CD14-positive monocyte (primary cell): ENCODE results near the gene FER1L5. TPM values are rescaled to one million over a fixed set of nuclear protein-coding genes. Genes with fewer than 3 reads are reported as not detected.

ENCODE experiments used
- DNase-seq, 3 donors: peaks; one replicate each; pipeline ENCODE4 v3.0.0-alpha.2; 2011 to 2022
- H2AFZ ChIP-seq: 2 replicates; pipeline ENCODE4 v1.6.0; 2012; ENCODE audit warnings: mild to moderate bottlenecking, low read depth, low read length, inconsistent platforms; ENCODE audit not compliant: insufficient read depth, poor library complexity, severe bottlenecking
- H3K27ac ChIP-seq, 2 donors: 1 replicate in 1 of 2; 2 replicates in 1 of 2; pipeline ENCODE4 v1.5.1; 2012 to 2013; ENCODE audit warnings: low read length in 2 of 2, control low read depth in 1 of 2, inconsistent platforms in 1 of 2, low read depth in 1 of 2, mild to moderate bottlenecking in 1 of 2
- H3K27me3 ChIP-seq, 2 donors: one replicate each; pipeline versions ENCODE4 v1.6.0 to v1.6.1; 2011 to 2013; ENCODE audit warnings: low read length in 2 of 2; ENCODE audit not compliant: control insufficient read depth in 2 of 2, insufficient read depth in 2 of 2
- H3K36me3 ChIP-seq, 2 donors: replicated peaks in 1 of 2; 1 replicate in 1 of 2; 2 replicates in 1 of 2; pipeline versions ENCODE4 v1.5.1 to v1.6.1; 2012 to 2013; ENCODE audit warnings: low read length in 2 of 2, control low read depth in 1 of 2, inconsistent platforms in 1 of 2, mild to moderate bottlenecking in 1 of 2; ENCODE audit not compliant: insufficient read depth in 2 of 2, control insufficient read depth in 1 of 2
- H3K4me1 ChIP-seq, 2 donors: 1 replicate in 1 of 2; 2 replicates in 1 of 2; pipeline versions ENCODE4 v1.5.1 to v1.6.1; 2012 to 2013; ENCODE audit warnings: low read length in 2 of 2, control low read depth in 1 of 2, inconsistent platforms in 1 of 2, mild to moderate bottlenecking in 1 of 2, moderate library complexity in 1 of 2; ENCODE audit not compliant: insufficient read depth in 2 of 2, control insufficient read depth in 1 of 2
- H3K4me2 ChIP-seq: replicated peaks from 2 replicates; pipeline ENCODE3; 2012; ENCODE audit warnings: low read length, moderate library complexity, mild to moderate bottlenecking; ENCODE audit not compliant: poor library complexity, severe bottlenecking; ENCODE audit errors: extremely low read depth
- H3K4me3 ChIP-seq, 3 experiments: fragments of 200-600 bp in 1 of 3; sonication (generic) in 1 of 3; replicated peaks in 1 of 3; 1 replicate in 2 of 3; 2 replicates in 1 of 3; pipeline ENCODE4 v1.5.1; 2011 to 2013; ENCODE audit warnings: low read length in 3 of 3, mild to moderate bottlenecking in 3 of 3, control low read depth in 2 of 3, low read depth in 2 of 3, inconsistent platforms in 1 of 3, moderate library complexity in 1 of 3
- H3K79me2 ChIP-seq: 2 replicates; pipeline ENCODE4 v1.6.0; 2012; ENCODE audit warnings: mild to moderate bottlenecking, control low read depth, inconsistent platforms, low read length, moderate library complexity; ENCODE audit not compliant: insufficient read depth
- H3K9ac ChIP-seq: 2 replicates; pipeline ENCODE4 v1.6.0; 2017; ENCODE audit warnings: low read length, mild to moderate bottlenecking; ENCODE audit not compliant: insufficient read depth, poor library complexity, severe bottlenecking
- H3K9me3 ChIP-seq, 2 donors: replicated peaks in 1 of 2; 1 replicate in 1 of 2; 2 replicates in 1 of 2; pipeline versions ENCODE4 v1.5.1 to v1.6.1; 2012 to 2013; ENCODE audit warnings: low read length in 2 of 2, control low read depth in 1 of 2; ENCODE audit not compliant: control insufficient read depth in 1 of 2, insufficient read depth in 1 of 2
- H4K20me1 ChIP-seq: 2 replicates; pipeline ENCODE4 v1.6.0; 2012; ENCODE audit warnings: mild to moderate bottlenecking, low read length, control low read depth, moderate library complexity; ENCODE audit not compliant: insufficient read depth
- H3K27ac Mint-ChIP-seq, 7 donors: one replicate each; pipeline ENCODE4 v1.8.0; 2020; ENCODE audit warnings: mild to moderate bottlenecking in 7 of 7, mixed read lengths in 7 of 7, moderate library complexity in 6 of 7, inconsistent platforms in 2 of 7
- H3K27me3 Mint-ChIP-seq, 3 donors: one replicate each; pipeline ENCODE4 v1.8.0; 2021 to 2022; ENCODE audit warnings: low read depth in 3 of 3, mild to moderate bottlenecking in 3 of 3, mixed read lengths in 3 of 3, moderate library complexity in 3 of 3, inconsistent platforms in 1 of 3
- H3K36me3 Mint-ChIP-seq, 2 donors: one replicate each; pipeline ENCODE4 v1.8.0; 2020; ENCODE audit warnings: mixed read lengths in 2 of 2, inconsistent platforms in 1 of 2, mild to moderate bottlenecking in 1 of 2
- H3K4me1 Mint-ChIP-seq: one replicate; pipeline ENCODE4 v1.8.0; 2020; ENCODE audit warnings: mild to moderate bottlenecking, mixed read lengths
- H3K4me3 Mint-ChIP-seq, 2 donors: one replicate each; pipeline ENCODE4 v1.8.0; 2020; ENCODE audit warnings: mild to moderate bottlenecking in 2 of 2, mixed read lengths in 2 of 2, moderate library complexity in 1 of 2
- H3K9me3 Mint-ChIP-seq, 7 donors: one replicate each; pipeline ENCODE4 v1.8.0; 2020 to 2022; ENCODE audit warnings: mixed read lengths in 7 of 7, mild to moderate bottlenecking in 6 of 7, moderate library complexity in 6 of 7, inconsistent platforms in 2 of 7
- CTCF ChIP-seq: fragments of 200-600 bp; IDR thresholded peaks from one replicate; pipeline ENCODE4 v1.8.0; 2022; ENCODE audit warnings: antibody characterized with exemption, mild to moderate bottlenecking
- whole genome bisulfite sequencing: methylation state at CpG from one replicate; pipeline ENCODE4 v1.1.5; 2013; ENCODE audit warnings: missing lambda C conversion rate; ENCODE audit not compliant: insufficient coverage; 5-methylcytosine and 5-hydroxymethylcytosine counted together
- intact Hi-C, 2 donors: fragments of 100-400 bp; cut with micrococcal nuclease; formaldehyde crosslinking; loops; one replicate each; pipeline versions ENCODE4 v1.15.0 to v1.15.1; 2023
- polyA plus RNA-seq, 3 donors: library from polyadenylated mRNA; depleted of rRNA in 1 of 3; unstranded in 2 of 3; stranded (reverse) in 1 of 3; fragments of 300-500 nt in 2 of 3; fragments of >200 nt in 1 of 3; fragmentation: Illumina TruSeq in 2 of 3; gene quantifications; 1 replicate in 2 of 3; 2 replicates in 1 of 3; pipeline ENCODE4 v1.2.3, GENCODE V29; 2012 to 2021

Gene FER1L5
- polyA plus RNA-seq, 3 donors, result not detected

GRCh38 chr2:96689431-96689991 is 46.9 kb downstream of the FER1L5 start:
- H3K27ac Mint-ChIP-seq, result peak overlapping the region in 1 of 7 donors; percentile 74
- intact Hi-C loops, result no loop called here
- Histone ChIP-seq H4K20me1 (no peaks in the 10 kb centered on the region), H3K9ac (no peak overlapping the region), H3K4me3 (no peak overlapping the region), H3K79me2 (no peaks in the 10 kb centered on the region), H3K4me1 (no peaks in the 10 kb centered on the region), H3K27ac (no peak overlapping the region), H3K27me3 (no peaks in the 10 kb centered on the region), H2AFZ (no peak overlapping the region), H3K9me3 (no peaks in the 10 kb centered on the region), H3K4me2 (no peak overlapping the region), H3K36me3 (no peaks in the 10 kb centered on the region)
- H3K4me3 Mint-ChIP-seq, result no peak overlapping the region
- no peaks in the 10 kb centered on the region for H3K4me1 Mint-ChIP-seq
- no peak for TF ChIP-seq CTCF
- DNase-seq, result no peak
- WGBS, result 98% methylated on average over 7 of the region's 14 CpGs
- peaks cover 0 to 2% (median 0%) of the 10 kb centered on the region in 3 donors for H3K27me3 Mint-ChIP-seq
- H3K36me3 Mint-ChIP-seq, result no peaks in the 10 kb centered on the region
- peaks cover 0 to 1% (median 0%) of the 10 kb centered on the region in 7 donors for H3K9me3 Mint-ChIP-seq

GRCh38 chr2:96690306-96691021 is 47.9 kb downstream of the FER1L5 start:
- Mint-ChIP-seq H3K36me3 (no peaks in the 10 kb centered on the region), H3K27me3 (peaks cover 0 to 1% (median under 1%) of the 10 kb centered on the region in 3 donors), H3K9me3 (peaks cover 0 to 1% (median 0%) of the 10 kb centered on the region in 7 donors), H3K27ac (no peak overlapping the region), H3K4me1 (no peaks in the 10 kb centered on the region), H3K4me3 (no peak overlapping the region)
- Histone ChIP-seq H3K9ac (peak overlapping the region; percentile 4), H3K27ac (no peak overlapping the region), H3K4me3 (no peak overlapping the region), H3K9me3 (no peaks in the 10 kb centered on the region), H3K36me3 (no peaks in the 10 kb centered on the region), H3K27me3 (no peaks in the 10 kb centered on the region), H3K4me2 (no peak overlapping the region), H4K20me1 (no peaks in the 10 kb centered on the region), H3K79me2 (no peaks in the 10 kb centered on the region), H2AFZ (no peak overlapping the region), H3K4me1 (no peaks in the 10 kb centered on the region)
- TF ChIP-seq CTCF, result no peak
- intact Hi-C loops, result no loop called here
- DNase-seq, result no peak
- 97% methylated on average over 14 of the region's 16 CpGs for WGBS
